ENCODE data around the gene MAG.

The MAG gene

DNA sequence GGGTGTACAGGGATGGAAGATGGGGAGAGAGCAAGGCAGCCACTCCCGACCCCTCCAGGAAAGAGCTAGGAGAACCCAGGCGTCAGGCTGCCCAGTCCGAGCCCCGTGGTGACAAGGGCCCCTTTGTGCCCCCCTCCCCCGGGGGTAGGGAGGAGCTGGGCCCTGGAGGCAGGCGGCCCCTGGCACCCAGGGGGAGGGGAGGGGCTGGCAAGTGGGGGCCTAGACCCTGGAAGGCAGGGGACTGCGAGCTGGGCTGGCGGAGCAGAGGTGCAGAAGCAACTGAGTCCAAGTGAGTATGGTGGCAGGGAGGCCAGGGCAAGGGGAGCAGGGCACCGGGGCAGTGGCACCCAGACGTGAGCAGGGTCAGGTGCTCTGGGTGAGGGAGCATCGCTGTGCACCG lies at the start of gene MAG:
Gene MAG (plus strand): TSS at position 246 of the 400 bp plus-strand sequence. CDS start 3,248 bp downstream, outside the sequence.
- DNase-seq: no peak

- no peak for DNase-seq
Measured at GRCh38 chr19:35246466-35247092, 45.4 kb upstream of the MAG start.

DNA sequence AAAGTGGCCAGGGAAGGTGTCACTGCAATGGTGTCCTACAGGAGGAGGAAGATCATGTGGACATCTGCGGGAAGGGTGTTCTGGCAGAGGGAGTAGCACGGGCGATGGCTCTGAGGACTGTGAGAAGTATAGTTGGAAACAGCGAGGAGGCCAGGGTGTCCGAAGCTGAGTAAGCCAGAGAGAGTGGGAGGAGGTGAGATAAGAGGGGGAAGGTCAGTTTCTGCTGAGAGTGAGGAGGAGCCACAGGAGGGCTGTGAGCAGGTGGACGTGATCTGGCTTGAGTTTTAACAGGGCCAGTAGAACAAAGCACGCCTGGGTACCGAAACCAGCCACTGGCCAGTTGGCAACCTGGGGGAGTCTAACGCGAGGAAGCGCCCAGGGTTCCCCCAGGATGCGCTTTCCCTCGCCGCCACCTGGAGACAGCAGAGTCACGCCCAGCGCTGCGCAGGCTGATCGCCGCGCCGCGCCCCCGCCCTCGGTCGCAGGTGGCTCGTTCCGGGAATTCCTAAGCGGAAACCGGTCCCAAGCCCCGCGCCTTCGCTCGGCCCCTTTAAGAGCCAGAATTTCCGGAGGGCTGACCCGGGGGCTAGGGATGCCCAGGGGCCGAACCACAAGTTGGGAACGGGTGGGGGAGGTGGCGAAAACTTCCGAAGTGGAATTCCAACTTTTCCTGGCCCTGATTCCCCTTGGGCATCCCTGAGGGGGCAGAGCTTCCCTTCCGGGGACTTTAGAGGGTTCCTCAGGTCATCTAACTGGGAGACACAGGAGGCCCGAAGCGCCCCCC lies 44.2 kb upstream of the MAG start:
- DNase-seq: peak; percentile 63

DNA sequence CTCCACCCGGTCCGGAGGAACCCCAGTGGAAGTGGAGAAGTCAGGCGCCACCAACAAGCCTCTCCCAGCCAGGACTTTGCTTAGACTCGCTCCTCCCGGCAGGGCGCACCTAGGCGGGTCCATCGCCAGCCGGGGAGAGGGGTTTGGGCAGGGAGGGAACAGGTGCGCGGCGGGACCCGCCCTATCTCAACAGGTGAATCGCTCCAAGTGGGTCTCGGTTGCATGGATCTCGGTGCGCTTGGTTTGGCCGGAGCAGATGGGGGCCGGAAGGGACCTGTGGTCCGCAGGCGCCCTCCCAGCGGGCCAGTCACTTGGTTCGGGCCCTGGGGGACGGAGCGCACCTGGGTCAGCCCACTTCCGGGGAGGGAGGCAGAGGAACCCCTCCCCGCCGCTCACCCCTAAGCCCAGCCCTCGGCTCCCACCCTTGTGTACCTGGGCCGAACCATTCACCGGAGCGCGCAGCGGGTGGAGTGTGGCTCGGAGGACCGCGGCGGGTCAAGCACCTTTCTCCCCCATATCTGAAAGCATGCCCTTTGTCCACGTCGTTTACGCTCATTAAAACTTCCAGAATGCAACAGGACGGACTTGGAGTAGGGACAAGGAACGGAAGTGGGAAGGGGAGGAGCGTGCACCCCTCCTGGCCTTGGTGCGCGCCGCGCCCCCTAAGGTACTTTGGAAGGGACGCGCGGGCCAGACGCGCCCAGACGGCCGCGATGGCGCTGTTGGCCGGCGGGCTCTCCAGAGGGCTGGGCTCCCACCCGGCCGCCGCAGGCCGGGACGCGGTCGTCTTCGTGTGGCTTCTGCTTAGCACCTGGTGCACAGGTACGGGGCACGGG lies 43.4 kb upstream of the MAG start, which contains the start of gene LSR:
Gene LSR (plus strand): TSS at position 693 of the 836 bp plus-strand sequence. CDS start 21 bp downstream, at position 714.
- peak; percentile 79 for DNase-seq

- DNase-seq: no peak
Measured at GRCh38 chr19:35249146-35249847, 42.7 kb upstream of the MAG start.

- DNase-seq: no peak
Measured at GRCh38 chr19:35249848-35250711, 41.9 kb upstream of the MAG start.

DNA sequence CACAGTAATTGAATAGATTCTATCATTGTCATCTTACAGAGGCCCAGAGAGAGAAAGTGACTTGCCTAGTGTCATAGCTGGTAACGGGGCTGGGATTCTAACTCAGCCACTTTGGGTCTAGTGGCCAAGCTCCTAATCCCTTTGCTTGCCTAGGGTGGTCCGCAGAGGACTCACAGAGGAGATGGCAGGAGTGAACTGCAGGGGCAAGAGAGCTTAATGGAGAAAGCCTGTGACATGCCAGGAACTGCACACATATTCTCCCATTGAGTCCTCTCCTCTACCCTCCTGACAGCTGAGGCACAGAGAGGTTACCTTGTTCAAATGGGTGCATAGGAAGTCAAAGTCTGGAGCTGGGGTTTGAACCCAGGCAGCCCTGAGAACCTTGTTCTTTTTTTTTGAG lies 40.5 kb upstream of the MAG start:
- no peak for DNase-seq

- DNase-seq: no peak
Measured at GRCh38 chr19:35253316-35254286, 38.4 kb upstream of the MAG start.

GRCh38 chr19:35254341-35255297 lies 37.3 kb upstream of the MAG start:
- DNase-seq: no peak

- DNase-seq: no peak
Measured at GRCh38 chr19:35256566-35256965, 35.4 kb upstream of the MAG start.

GRCh38 chr19:35257113-35257461 lies 34.9 kb upstream of the MAG start:
- no peak for DNase-seq

- DNase-seq: peak; percentile 5
Measured at GRCh38 chr19:35260694-35261304, 31.2 kb upstream of the MAG start.

GRCh38 chr19:35261356-35262100 lies 30.4 kb upstream of the MAG start:
- peak; percentile 13 for DNase-seq

DNA sequence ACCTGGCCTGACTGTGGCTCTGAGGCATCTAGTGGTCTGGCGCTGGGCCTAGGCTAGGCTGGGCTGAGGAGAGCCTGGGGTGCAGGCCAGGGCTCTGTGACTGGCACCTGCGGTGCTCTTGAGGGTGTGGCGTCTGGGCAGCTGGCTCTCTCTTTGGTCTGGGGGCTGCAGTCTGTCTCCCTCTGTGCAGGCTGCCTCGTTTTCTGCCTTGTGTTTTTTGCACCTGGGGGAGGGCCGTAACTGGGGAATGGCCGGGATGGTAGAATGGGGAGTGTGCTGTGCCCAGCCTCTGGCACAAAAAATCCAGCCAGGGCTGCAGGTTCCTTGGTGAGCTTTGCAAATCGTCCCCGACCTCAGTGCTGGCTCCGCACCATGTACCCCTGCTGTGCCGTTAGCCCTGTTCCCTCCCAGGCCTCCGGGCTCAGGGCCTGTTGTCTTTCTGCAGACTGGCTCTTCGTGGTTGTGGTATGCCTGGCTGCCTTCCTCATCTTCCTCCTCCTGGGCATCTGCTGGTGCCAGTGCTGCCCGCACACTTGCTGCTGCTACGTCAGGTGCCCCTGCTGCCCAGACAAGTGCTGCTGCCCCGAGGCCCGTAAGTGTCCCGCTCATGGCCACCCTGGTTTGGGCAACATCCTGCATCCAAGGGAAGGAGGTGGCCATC lies 29.7 kb upstream of the MAG start:
- peak; percentile 7 for DNase-seq

GRCh38 chr19:35264268-35265125 lies 27.5 kb upstream of the MAG start:
- DNase-seq: no peak

GRCh38 chr19:35265126-35265899 lies 26.6 kb upstream of the MAG start:
- DNase-seq: no peak
